Neural crest cell (in vitro differentiated cells): ENCODE measurements around the gene STX8. TPM values are rescaled to one million over a fixed set of nuclear protein-coding genes. Genes with fewer than 3 reads are reported as not detected.
A peak's percentile ranks its signal among the peaks of the same experiment; 100 is the strongest.
"Not testable (repeated sequence)": the region's sequence is repeated elsewhere in the genome, so short reads cannot be mapped to it uniquely, and the experiment has no call there.

Source experiments
- DNase-seq: peaks from one replicate; pipeline ENCODE4 v3.0.0; 2021; ENCODE audit warnings: low read depth, mixed read lengths, low spot score
- H3K27ac Mint-ChIP-seq: one replicate; pipeline ENCODE4 v1.8.0; 2021; ENCODE audit warnings: mild to moderate bottlenecking, mixed read lengths; ENCODE audit not compliant: unreplicated experiment
- H3K27me3 Mint-ChIP-seq: 2 replicates; pipeline ENCODE4 v1.8.0; 2021; ENCODE audit warnings: low read depth, mild to moderate bottlenecking, mixed read lengths
- H3K36me3 Mint-ChIP-seq: 2 replicates; pipeline ENCODE4 v1.8.0; 2021; ENCODE audit warnings: low read depth, mild to moderate bottlenecking, mixed read lengths
- H3K4me1 Mint-ChIP-seq: 2 replicates; pipeline ENCODE4 v1.8.0; 2021; ENCODE audit warnings: mixed read lengths
- H3K4me3 Mint-ChIP-seq: one replicate; pipeline ENCODE4 v1.8.0; 2021; ENCODE audit warnings: mild to moderate bottlenecking, mixed read lengths
- H3K9me3 Mint-ChIP-seq: 2 replicates; pipeline ENCODE4 v1.8.0; 2021; ENCODE audit warnings: mixed read lengths
- total RNA-seq: library from RNA; stranded (reverse); gene quantifications from 2 replicates; pipeline ENCODE4 v1.2.1, GENCODE V29; 2021
- TF ChIP-seq, protein P1 (sequence below): fragments of 200-600 bp; sonication (generic); conservative IDR thresholded peaks from 2 replicates; pipeline ENCODE4 v1.5.0; 2021; ENCODE audit warnings: antibody characterized with exemption, mild to moderate bottlenecking

The STX8 gene
- total RNA-seq, 1 donor from 2014 or later, result 56.6 TPM

DNA sequence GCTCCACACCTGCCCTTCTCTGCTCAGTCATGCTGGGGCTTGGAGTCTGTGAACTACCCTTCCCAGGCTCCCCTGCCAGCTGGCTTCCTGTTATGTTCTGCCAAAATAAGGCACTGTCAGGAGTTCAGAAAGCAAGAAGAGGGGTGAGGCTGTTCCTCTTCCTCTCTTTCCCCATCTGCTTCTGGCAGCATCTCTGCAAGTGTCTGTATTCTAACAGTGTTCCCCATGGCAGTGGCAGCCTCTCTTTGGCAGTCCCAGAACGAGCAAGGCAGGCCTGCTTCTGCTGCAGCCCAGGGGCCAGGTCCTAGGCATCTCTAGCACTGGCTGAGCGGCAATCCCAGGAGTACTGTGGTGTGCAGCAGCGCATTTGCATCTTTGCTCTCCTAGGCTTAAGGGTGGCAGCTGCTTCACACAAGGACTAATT lies 219.1 kb downstream of the STX8 start:
- Mint-ChIP-seq H3K27me3 (no peaks in the 10 kb centered on the region), H3K27ac (no peak overlapping the region), H3K9me3 (no peaks in the 10 kb centered on the region), H3K4me1 (peaks cover 12% of the 10 kb centered on the region), H3K36me3 (no peaks in the 10 kb centered on the region), H3K4me3 (no peak overlapping the region)
- DNase-seq, result no peak
- TF ChIP-seq, protein P1, sequence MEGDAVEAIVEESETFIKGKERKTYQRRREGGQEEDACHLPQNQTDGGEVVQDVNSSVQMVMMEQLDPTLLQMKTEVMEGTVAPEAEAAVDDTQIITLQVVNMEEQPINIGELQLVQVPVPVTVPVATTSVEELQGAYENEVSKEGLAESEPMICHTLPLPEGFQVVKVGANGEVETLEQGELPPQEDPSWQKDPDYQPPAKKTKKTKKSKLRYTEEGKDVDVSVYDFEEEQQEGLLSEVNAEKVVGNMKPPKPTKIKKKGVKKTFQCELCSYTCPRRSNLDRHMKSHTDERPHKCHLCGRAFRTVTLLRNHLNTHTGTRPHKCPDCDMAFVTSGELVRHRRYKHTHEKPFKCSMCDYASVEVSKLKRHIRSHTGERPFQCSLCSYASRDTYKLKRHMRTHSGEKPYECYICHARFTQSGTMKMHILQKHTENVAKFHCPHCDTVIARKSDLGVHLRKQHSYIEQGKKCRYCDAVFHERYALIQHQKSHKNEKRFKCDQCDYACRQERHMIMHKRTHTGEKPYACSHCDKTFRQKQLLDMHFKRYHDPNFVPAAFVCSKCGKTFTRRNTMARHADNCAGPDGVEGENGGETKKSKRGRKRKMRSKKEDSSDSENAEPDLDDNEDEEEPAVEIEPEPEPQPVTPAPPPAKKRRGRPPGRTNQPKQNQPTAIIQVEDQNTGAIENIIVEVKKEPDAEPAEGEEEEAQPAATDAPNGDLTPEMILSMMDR, result no peak

- Mint-ChIP-seq H3K4me1 (peaks cover 6% of the 10 kb centered on the region), H3K4me3 (no peak overlapping the region), H3K27ac (peak overlapping the region; percentile 67), H3K27me3 (no peaks in the 10 kb centered on the region), H3K36me3 (no peaks in the 10 kb centered on the region), H3K9me3 (peaks cover under 1% of the 10 kb centered on the region)
- TF ChIP-seq, protein P1, result no peak
- DNase-seq, result no peak
These were observed 219.8 kb downstream of the STX8 start for GRCh38 chr17:9355846-9356245.

DNA sequence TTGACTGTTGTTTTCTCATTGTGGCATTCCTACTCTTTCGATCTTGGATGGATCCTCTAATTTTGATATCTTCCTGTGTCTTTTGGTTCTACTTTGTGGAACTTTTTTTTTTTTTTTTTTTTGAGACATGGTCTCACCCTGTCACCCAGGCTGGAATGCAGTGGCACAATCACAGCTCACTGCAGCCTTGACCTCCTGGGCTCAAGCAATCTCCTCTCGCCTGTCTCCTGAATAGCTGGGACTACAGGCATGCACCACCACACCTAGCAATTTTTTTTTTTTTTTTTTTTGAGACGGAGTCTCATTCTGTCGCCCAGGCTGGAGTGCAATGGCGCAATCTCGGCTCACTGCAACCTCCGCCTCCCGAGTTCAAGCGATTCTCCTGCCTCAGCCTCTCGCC lies 220.4 kb downstream of the STX8 start:
- H3K27me3 Mint-ChIP-seq, H3K4me3 Mint-ChIP-seq, DNase-seq, H3K9me3 Mint-ChIP-seq, H3K4me1 Mint-ChIP-seq, H3K27ac Mint-ChIP-seq, H3K36me3 Mint-ChIP-seq: not testable (repeated sequence)

DNA sequence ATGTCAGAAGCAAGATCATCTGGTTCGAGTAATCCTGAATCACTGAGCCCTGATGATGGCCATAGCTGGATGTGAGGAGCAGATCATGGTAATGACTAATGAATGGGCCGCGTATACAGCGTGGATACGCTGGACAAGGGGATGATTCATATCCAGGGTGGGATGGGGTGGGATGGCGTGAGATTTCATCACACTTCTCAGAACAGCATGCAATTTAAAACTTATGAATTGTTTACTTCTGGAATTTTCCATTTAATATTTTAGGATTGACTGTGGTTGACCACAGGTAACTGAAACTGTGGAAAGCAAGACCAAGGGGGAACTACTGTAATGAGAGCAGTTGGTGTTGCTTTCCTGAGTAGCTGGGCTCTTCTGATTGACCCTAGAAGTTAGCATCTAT lies 225.5 kb downstream of the STX8 start:
- Mint-ChIP-seq H3K27me3 (no peaks in the 10 kb centered on the region), H3K36me3 (peaks cover 3% of the 10 kb centered on the region), H3K4me1 (no peaks in the 10 kb centered on the region), H3K4me3 (no peak overlapping the region), H3K27ac (peak overlapping the region; percentile 12), H3K9me3 (peaks cover 2% of the 10 kb centered on the region)
- no peak for DNase-seq
- TF ChIP-seq, protein P1, result no peak

- H3K4me3 Mint-ChIP-seq, result no peak overlapping the region
- peaks cover 2% of the 10 kb centered on the region for H3K9me3 Mint-ChIP-seq
- peaks cover 25% of the 10 kb centered on the region for H3K4me1 Mint-ChIP-seq
- no peak for DNase-seq
- peaks cover 3% of the 10 kb centered on the region for H3K36me3 Mint-ChIP-seq
- no peaks in the 10 kb centered on the region for H3K27me3 Mint-ChIP-seq
- H3K27ac Mint-ChIP-seq, result no peak overlapping the region
- TF ChIP-seq, protein P1, result no peak
These were observed 229.2 kb downstream of the STX8 start for GRCh38 chr17:9346296-9346926.

DNA sequence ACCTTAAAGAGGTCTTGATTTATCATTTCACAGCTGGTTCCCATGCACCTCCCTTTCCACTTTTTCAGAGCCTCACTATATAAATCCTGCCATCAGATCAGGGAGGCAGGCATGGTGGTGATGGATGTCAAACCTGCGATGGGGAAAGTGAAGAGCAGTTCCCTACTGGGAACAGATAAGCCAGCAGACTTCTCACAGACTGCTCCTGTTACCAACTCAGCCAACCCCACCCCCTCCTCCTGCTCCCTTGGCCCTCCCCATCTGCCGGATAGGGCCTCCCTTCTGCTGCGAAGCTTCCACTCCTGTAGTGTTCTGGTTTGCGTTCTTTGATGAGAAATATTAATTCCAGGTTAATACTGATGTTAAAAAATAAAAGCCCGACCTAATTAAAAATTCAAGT lies 232.1 kb downstream of the STX8 start:
- no peak overlapping the region for H3K4me3 Mint-ChIP-seq
- no peak for DNase-seq
- H3K9me3 Mint-ChIP-seq, result no peaks in the 10 kb centered on the region
- H3K4me1 Mint-ChIP-seq, result peaks cover 25% of the 10 kb centered on the region
- no peaks in the 10 kb centered on the region for H3K36me3 Mint-ChIP-seq
- no peak overlapping the region for H3K27ac Mint-ChIP-seq
- TF ChIP-seq, protein P1, result no peak
- no peaks in the 10 kb centered on the region for H3K27me3 Mint-ChIP-seq
